ENCODE measurements around the gene STARD3. TPM values are rescaled to one million over a fixed set of nuclear protein-coding genes. Genes with fewer than 3 reads are reported as not detected.

The STARD3 gene
- total and polyA plus RNA-seq, 2 of the 13 experiments (the other 11 are each of a cell fraction or from before 2014, with no cell fraction given): 34.6 to 100 TPM

DNA sequence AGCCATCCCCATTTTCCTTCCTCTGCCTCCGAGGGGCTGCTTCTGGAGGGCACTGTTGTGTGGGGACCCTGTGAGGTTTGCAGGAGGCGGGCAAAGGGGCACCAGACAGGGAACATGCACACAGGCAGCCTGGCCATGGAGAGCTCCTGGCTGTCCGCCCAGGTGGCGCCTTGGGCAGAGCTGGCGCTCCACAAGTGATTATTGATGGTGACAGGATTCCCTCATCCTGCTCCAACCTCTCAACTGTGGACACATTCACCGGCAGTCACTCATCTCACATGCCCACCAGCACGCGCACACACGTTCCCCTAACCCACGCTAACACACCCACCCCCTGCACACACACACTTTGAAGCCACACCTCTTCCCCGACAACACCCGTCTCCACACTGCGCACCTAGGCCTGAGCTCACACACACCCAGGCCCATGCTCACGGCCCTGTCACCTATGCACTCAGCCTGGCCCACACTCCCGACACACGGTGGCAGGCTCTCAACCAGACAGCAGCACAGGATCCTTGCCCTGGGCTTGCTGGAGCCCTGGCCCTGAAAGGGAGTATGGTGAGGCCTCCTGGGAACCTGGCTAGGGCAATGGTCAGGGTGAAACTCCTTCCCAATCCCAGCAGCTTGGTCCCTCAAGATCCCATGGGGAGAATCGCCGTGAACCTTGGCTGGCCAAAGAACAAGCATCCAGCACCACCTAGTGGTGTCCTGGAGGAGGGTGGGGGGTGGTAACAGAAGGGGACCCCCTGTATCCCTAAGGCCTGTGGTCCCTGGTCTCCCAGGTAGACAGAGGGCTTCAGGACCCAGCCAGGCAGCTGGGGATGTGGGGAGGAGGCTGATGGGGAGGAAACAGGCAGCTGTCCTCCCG, 34.9 kb downstream of the STARD3 start (continued):
- TF ChIP-seq, protein P1, sequence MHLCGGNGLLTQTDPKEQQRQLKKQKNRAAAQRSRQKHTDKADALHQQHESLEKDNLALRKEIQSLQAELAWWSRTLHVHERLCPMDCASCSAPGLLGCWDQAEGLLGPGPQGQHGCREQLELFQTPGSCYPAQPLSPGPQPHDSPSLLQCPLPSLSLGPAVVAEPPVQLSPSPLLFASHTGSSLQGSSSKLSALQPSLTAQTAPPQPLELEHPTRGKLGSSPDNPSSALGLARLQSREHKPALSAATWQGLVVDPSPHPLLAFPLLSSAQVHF (CRISPR knock-in tag; IDR thresholded peaks at IDR 0.05): 0 out of 2 replicates have a peak, but pooled peaks have one; percentile 56
- TF ChIP-seq XRCC5 (optimal IDR thresholded peaks at IDR 0.05; ENCODE audit: low read length) (peak; percentile 90), HOXD1 (CRISPR knock-in tag; IDR thresholded peaks at IDR 0.05) (no peak), ZNF354B (CRISPR knock-in tag; IDR thresholded peaks at IDR 0.05) (no peak), SKI (IDR thresholded peaks at IDR 0.05; ENCODE audit: partially characterized antibody) (peak; percentile 35), MAZ (IDR thresholded peaks at IDR 0.05; ENCODE audit: borderline replicate concordance, low read depth, low read length) (peak; percentile 71; the same call in 1 of the 2 replicates), MAZ (CRISPR knock-in tag; IDR thresholded peaks at IDR 0.05; ENCODE audit: low read depth) (peak; percentile 88; the same call in 1 of the 2 replicates), ZNF274 (CRISPR knock-in tag; IDR thresholded peaks at IDR 0.05) (peak; percentile 85; the same call in 1 of the 2 replicates), CHD2 (IDR thresholded peaks at IDR 0.05; ENCODE audit: low read depth, low read length) (no peak), FLYWCH1 (CRISPR knock-in tag; IDR thresholded peaks at IDR 0.05) (no peak)
- TF ChIP-seq, protein P2, sequence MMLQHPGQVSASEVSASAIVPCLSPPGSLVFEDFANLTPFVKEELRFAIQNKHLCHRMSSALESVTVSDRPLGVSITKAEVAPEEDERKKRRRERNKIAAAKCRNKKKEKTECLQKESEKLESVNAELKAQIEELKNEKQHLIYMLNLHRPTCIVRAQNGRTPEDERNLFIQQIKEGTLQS (CRISPR knock-in tag; IDR thresholded peaks at IDR 0.05): no peak
- TF ChIP-seq, protein P3, sequence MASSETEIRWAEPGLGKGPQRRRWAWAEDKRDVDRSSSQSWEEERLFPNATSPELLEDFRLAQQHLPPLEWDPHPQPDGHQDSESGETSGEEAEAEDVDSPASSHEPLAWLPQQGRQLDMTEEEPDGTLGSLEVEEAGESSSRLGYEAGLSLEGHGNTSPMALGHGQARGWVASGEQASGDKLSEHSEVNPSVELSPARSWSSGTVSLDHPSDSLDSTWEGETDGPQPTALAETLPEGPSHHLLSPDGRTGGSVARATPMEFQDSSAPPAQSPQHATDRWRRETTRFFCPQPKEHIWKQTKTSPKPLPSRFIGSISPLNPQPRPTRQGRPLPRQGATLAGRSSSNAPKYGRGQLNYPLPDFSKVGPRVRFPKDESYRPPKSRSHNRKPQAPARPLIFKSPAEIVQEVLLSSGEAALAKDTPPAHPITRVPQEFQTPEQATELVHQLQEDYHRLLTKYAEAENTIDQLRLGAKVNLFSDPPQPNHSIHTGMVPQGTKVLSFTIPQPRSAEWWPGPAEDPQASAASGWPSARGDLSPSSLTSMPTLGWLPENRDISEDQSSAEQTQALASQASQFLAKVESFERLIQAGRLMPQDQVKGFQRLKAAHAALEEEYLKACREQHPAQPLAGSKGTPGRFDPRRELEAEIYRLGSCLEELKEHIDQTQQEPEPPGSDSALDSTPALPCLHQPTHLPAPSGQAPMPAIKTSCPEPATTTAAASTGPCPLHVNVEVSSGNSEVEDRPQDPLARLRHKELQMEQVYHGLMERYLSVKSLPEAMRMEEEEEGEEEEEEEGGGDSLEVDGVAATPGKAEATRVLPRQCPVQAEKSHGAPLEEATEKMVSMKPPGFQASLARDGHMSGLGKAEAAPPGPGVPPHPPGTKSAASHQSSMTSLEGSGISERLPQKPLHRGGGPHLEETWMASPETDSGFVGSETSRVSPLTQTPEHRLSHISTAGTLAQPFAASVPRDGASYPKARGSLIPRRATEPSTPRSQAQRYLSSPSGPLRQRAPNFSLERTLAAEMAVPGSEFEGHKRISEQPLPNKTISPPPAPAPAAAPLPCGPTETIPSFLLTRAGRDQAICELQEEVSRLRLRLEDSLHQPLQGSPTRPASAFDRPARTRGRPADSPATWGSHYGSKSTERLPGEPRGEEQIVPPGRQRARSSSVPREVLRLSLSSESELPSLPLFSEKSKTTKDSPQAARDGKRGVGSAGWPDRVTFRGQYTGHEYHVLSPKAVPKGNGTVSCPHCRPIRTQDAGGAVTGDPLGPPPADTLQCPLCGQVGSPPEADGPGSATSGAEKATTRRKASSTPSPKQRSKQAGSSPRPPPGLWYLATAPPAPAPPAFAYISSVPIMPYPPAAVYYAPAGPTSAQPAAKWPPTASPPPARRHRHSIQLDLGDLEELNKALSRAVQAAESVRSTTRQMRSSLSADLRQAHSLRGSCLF (CRISPR knock-in tag; IDR thresholded peaks at IDR 0.05; ENCODE audit: borderline replicate concordance): no peak
- TF ChIP-seq, protein P4, sequence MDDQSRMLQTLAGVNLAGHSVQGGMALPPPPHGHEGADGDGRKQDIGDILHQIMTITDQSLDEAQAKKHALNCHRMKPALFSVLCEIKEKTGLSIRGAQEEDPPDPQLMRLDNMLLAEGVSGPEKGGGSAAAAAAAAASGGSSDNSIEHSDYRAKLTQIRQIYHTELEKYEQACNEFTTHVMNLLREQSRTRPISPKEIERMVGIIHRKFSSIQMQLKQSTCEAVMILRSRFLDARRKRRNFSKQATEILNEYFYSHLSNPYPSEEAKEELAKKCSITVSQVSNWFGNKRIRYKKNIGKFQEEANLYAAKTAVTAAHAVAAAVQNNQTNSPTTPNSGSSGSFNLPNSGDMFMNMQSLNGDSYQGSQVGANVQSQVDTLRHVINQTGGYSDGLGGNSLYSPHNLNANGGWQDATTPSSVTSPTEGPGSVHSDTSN (CRISPR knock-in tag; IDR thresholded peaks at IDR 0.05; ENCODE audit: borderline replicate concordance): no peak
- TF ChIP-seq, protein P5, sequence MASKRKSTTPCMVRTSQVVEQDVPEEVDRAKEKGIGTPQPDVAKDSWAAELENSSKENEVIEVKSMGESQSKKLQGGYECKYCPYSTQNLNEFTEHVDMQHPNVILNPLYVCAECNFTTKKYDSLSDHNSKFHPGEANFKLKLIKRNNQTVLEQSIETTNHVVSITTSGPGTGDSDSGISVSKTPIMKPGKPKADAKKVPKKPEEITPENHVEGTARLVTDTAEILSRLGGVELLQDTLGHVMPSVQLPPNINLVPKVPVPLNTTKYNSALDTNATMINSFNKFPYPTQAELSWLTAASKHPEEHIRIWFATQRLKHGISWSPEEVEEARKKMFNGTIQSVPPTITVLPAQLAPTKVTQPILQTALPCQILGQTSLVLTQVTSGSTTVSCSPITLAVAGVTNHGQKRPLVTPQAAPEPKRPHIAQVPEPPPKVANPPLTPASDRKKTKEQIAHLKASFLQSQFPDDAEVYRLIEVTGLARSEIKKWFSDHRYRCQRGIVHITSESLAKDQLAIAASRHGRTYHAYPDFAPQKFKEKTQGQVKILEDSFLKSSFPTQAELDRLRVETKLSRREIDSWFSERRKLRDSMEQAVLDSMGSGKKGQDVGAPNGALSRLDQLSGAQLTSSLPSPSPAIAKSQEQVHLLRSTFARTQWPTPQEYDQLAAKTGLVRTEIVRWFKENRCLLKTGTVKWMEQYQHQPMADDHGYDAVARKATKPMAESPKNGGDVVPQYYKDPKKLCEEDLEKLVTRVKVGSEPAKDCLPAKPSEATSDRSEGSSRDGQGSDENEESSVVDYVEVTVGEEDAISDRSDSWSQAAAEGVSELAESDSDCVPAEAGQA (IDR thresholded peaks at IDR 0.05; ENCODE audit: low read depth): no peak
- TF ChIP-seq, protein P5 (CRISPR knock-in tag; IDR thresholded peaks at IDR 0.05; ENCODE audit: borderline replicate concordance): no peak

Data from HepG2 (cell line).